ENCODE measurements around the gene AK3. TPM values are rescaled to one million over a fixed set of nuclear protein-coding genes. Genes with fewer than 3 reads are reported as not detected.
A peak's percentile ranks its signal among the peaks of the same experiment; 100 is the strongest.

AK3 gene
- total and polyA plus RNA-seq, 9 of the 15 experiments (the other 6 are each of a cell fraction or from before 2014, with no cell fraction given): 12.2 to 78.6 (median 41.8) TPM

DNA sequence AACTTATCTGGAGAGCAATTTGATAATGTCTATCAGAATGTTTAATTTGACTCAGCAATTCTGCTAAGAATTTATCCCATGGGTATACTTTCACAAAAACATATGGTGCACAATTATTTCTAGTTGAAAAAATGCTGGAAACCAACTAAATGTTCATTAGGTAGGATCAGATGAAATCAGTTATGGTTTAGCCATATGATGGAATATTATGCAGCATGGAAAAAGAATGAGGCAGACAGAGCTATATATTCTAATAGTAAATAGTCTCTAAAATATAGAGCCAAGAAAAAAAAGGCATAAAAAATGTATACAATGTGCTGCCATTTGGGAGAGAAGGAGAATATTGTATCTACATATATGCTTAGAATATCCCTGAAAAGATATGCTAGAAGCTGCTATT, 71.1 kb downstream of the AK3 start:
- no peaks in the 10 kb centered on the region for H3K79me2 ChIP-seq (ENCODE audit: control insufficient read depth, insufficient read depth, low read length)
- no peak overlapping the region for H2AFZ ChIP-seq (ENCODE audit: low read depth, low read length)
- H3K4me3 ChIP-seq: no peak overlapping the region
- no peaks in the 10 kb centered on the region for H3K36me3 ChIP-seq (ENCODE audit: control insufficient read depth, insufficient read depth, low read length)
- peaks cover 0 to 5% of the 10 kb centered on the region in 2 experiments; a peak in 2 of 5 replicates for H3K4me1 ChIP-seq (replicated peaks in 1 of 2; ENCODE audit: control insufficient read depth in 2 of 2, insufficient read depth in 2 of 2, low read length in 2 of 2)
- no peak overlapping the region for H3K4me2 ChIP-seq (ENCODE audit: insufficient read depth, low read length)
- no peaks in the 10 kb centered on the region for H3K27me3 ChIP-seq (ENCODE audit: control insufficient read depth in 2 of 2, insufficient read depth in 2 of 2, low read length in 2 of 2)
- no peaks in the 10 kb centered on the region for H3K9me3 ChIP-seq (replicated peaks; ENCODE audit: control insufficient read depth, insufficient read depth, low read depth, low read length)
- no peak overlapping the region for H3K9ac ChIP-seq (ENCODE audit: insufficient read depth in 1 of 2, low read depth in 2 of 2, low read length in 2 of 2)
- no TSS peak for BruUV-seq (replicated peaks)
- TF ChIP-seq JUND (IDR thresholded peaks at IDR 0.05; ENCODE audit: borderline replicate concordance, low read depth, low read length) (no peak), JUND (tag; IDR thresholded peaks at IDR 0.05; ENCODE audit: borderline replicate concordance, low read depth, low read length) (no peak), EP400 (IDR thresholded peaks at IDR 0.05) (no peak), GATAD2A (IDR thresholded peaks at IDR 0.05) (no peak), CAMTA2 (CRISPR knock-in tag; conservative IDR thresholded peaks at IDR 0.05) (no peak), TEAD1 (CRISPR knock-in tag; IDR thresholded peaks at IDR 0.05) (no peak), ZNF146 (CRISPR knock-in tag; IDR thresholded peaks at IDR 0.05; ENCODE audit: unreplicated experiment) (peak; percentile 57), ATF7 (IDR thresholded peaks at IDR 0.05) (no peak), ZNF347 (CRISPR knock-in tag; IDR thresholded peaks at IDR 0.05; ENCODE audit: low read depth) (no peak), LARP7 (IDR thresholded peaks at IDR 0.05) (no peak), RBM25 (IDR thresholded peaks at IDR 0.05; ENCODE audit: low read depth, low read length, severe bottlenecking) (peak; percentile 44), KDM1A (IDR thresholded peaks at IDR 0.05) (no peak), CSDE1 (IDR thresholded peaks at IDR 0.05) (no peak)
- intact Hi-C loops (cut with micrococcal nuclease) (no loop called here), in situ Hi-C loops (cut with MboI) (no loop called here)
- no peaks in the 10 kb centered on the region for H3K9me1 ChIP-seq (ENCODE audit: control insufficient read depth, insufficient read depth, low read length)
- CTCF ChIA-PET (ENCODE audit: low intra/inter-chr PET ratio): no interaction called here
- POLR2A ChIA-PET: no interaction called here
- no peak overlapping the region for H3K27ac ChIP-seq (ENCODE audit: extremely low read depth, low read depth, low read length)
- H4K20me1 ChIP-seq (replicated peaks; ENCODE audit: control insufficient read depth, insufficient read depth, low read length): no peaks in the 10 kb centered on the region
- ATAC-seq (no peak), FAIRE-seq (no peak), DNase-seq (ENCODE audit: extremely low read depth in 1 of 4, low spot score in 3 of 4) (no peak)

Measured in K562 (cell line).